Activated CD4-positive, alpha-beta T cell treated with anti-CD3 and anti-CD28 coated beads, Interleukin-2, amount 10 ng/mL, durations not matched to agents 24 days and 14 days (primary cell): ENCODE results near the gene PECR. TPM values are rescaled to one million over a fixed set of nuclear protein-coding genes. Genes with fewer than 3 reads are reported as not detected.

Experiments used
- DNase-seq: peaks from one replicate; pipeline ENCODE4 v3.0.0; 2022
- H3K27ac Mint-ChIP-seq: one replicate; pipeline ENCODE4 v1.8.0; 2022; ENCODE audit warnings: mild to moderate bottlenecking, mixed read lengths
- H3K27me3 Mint-ChIP-seq: one replicate; pipeline ENCODE4 v1.8.0; 2022; ENCODE audit warnings: mixed read lengths
- H3K36me3 Mint-ChIP-seq: one replicate; pipeline ENCODE4 v1.8.0; 2022; ENCODE audit warnings: low read depth, mild to moderate bottlenecking, mixed read lengths
- H3K4me1 Mint-ChIP-seq: one replicate; pipeline ENCODE4 v1.8.0; 2021; ENCODE audit warnings: mixed read lengths
- H3K4me3 Mint-ChIP-seq: one replicate; pipeline ENCODE4 v1.8.0; 2022; ENCODE audit warnings: mild to moderate bottlenecking, moderate library complexity, mixed read lengths
- H3K9me3 Mint-ChIP-seq: one replicate; pipeline ENCODE4 v1.8.0; 2021; ENCODE audit warnings: mixed read lengths
- intact Hi-C: fragments of 100-400 bp; cut with micrococcal nuclease; formaldehyde crosslinking; loops from one replicate; pipeline ENCODE4 v1.15.1; 2023
- total RNA-seq: library from RNA; stranded (reverse); gene quantifications from 2 replicates; pipeline ENCODE4 v1.2.3, GENCODE V29; 2022

PECR gene
- total RNA-seq, 1 donor from 2014 or later, result 13.1 TPM

GRCh38 chr2:216049452-216049851 lies 32.2 kb downstream of the PECR start:
- peaks cover 6% of the 10 kb centered on the region for H3K4me1 Mint-ChIP-seq
- H3K27ac Mint-ChIP-seq, result no peak overlapping the region
- intact Hi-C loops, result no loop called here
- H3K27me3 Mint-ChIP-seq, result no peaks in the 10 kb centered on the region
- no peak overlapping the region for H3K4me3 Mint-ChIP-seq
- peaks cover 23% of the 10 kb centered on the region for H3K36me3 Mint-ChIP-seq
- no peaks in the 10 kb centered on the region for H3K9me3 Mint-ChIP-seq
- no peak for DNase-seq

- no peaks in the 10 kb centered on the region for H3K9me3 Mint-ChIP-seq
- no peaks in the 10 kb centered on the region for H3K27me3 Mint-ChIP-seq
- H3K4me3 Mint-ChIP-seq, result no peak overlapping the region
- intact Hi-C loops, result no loop called here
- H3K4me1 Mint-ChIP-seq, result peaks cover 6% of the 10 kb centered on the region
- H3K27ac Mint-ChIP-seq, result no peak overlapping the region
- DNase-seq, result no peak
- peaks cover 31% of the 10 kb centered on the region for H3K36me3 Mint-ChIP-seq
These were observed 34.2 kb downstream of the PECR start for GRCh38 chr2:216047397-216047796.

- no peak overlapping the region for H3K4me3 Mint-ChIP-seq
- H3K27me3 Mint-ChIP-seq, result no peaks in the 10 kb centered on the region
- peaks cover 28% of the 10 kb centered on the region for H3K36me3 Mint-ChIP-seq
- no peak for DNase-seq
- peaks cover 6% of the 10 kb centered on the region for H3K4me1 Mint-ChIP-seq
- intact Hi-C loops, result no loop called here
- no peaks in the 10 kb centered on the region for H3K9me3 Mint-ChIP-seq
- H3K27ac Mint-ChIP-seq, result no peak overlapping the region
These were observed 36.6 kb downstream of the PECR start for GRCh38 chr2:216044883-216045486.

- no peak for DNase-seq
- Mint-ChIP-seq H3K4me1 (peaks cover 6% of the 10 kb centered on the region), H3K27me3 (no peaks in the 10 kb centered on the region), H3K4me3 (no peak overlapping the region), H3K9me3 (no peaks in the 10 kb centered on the region), H3K36me3 (peaks cover 29% of the 10 kb centered on the region), H3K27ac (no peak overlapping the region)
- intact Hi-C loops, result no loop called here
These were observed 37.7 kb downstream of the PECR start for GRCh38 chr2:216043949-216044348.

GRCh38 chr2:216041438-216041837 lies 40.2 kb downstream of the PECR start:
- Mint-ChIP-seq H3K4me3 (no peak overlapping the region), H3K4me1 (peaks cover 6% of the 10 kb centered on the region), H3K36me3 (peaks cover 31% of the 10 kb centered on the region), H3K27ac (no peak overlapping the region), H3K27me3 (no peaks in the 10 kb centered on the region), H3K9me3 (no peaks in the 10 kb centered on the region)
- DNase-seq, result no peak
- intact Hi-C loops, result no loop called here

DNA sequence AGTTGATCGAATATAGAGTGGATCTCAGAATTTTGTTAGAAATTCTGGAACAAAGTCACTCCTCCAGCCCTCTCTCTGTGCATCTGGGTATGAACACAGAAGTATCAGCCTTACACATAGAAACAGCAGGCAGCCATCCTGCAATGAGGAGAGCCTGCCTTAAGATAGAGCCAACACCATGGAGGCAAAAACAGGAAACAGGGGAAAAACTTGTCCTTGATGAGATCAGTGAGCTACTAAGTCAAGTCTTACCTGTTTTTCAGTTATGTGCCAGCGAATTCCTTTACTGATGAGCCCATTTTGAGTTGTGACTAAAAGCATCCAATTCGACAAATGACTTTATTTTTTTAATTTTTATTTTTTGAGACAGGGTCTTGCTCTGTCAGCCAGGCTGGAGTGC lies 41.7 kb downstream of the PECR start:
- Mint-ChIP-seq H3K4me3 (no peak overlapping the region), H3K36me3 (peaks cover 30% of the 10 kb centered on the region), H3K27ac (no peak overlapping the region), H3K9me3 (no peaks in the 10 kb centered on the region), H3K27me3 (no peaks in the 10 kb centered on the region), H3K4me1 (peaks cover under 1% of the 10 kb centered on the region)
- no peak for DNase-seq
- intact Hi-C loops, result no loop called here

DNA sequence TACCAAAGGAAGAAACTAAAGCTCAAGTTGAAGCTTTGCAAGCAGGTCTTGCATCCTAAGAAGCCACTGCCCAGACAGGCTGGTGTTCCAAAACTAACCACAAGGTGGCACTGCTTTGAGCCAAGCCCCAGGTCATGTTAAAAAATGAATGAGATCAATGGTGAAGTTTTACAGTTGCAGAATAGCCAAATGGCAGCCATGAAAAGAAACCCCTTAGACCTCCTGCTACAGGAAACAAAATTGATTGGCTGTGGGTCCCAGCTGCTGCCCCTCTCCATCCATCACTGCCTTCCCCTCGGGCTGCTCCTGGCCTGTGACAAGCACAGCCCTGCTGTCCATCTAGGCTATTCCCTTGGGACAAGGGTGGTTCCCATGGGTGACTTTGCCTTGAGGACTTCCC lies 47.5 kb downstream of the PECR start:
- no peak overlapping the region for H3K27ac Mint-ChIP-seq
- intact Hi-C loops, result loop anchor here (5.0 kb wide), 1 partner anchor 188 kb away; no protein-coding TSS in a partner anchor
- peaks cover 36% of the 10 kb centered on the region for H3K4me1 Mint-ChIP-seq
- no peak overlapping the region for H3K4me3 Mint-ChIP-seq
- DNase-seq, result peak; percentile 94
- H3K36me3 Mint-ChIP-seq, result peaks cover 27% of the 10 kb centered on the region
- H3K27me3 Mint-ChIP-seq, result no peaks in the 10 kb centered on the region
- no peaks in the 10 kb centered on the region for H3K9me3 Mint-ChIP-seq

DNA sequence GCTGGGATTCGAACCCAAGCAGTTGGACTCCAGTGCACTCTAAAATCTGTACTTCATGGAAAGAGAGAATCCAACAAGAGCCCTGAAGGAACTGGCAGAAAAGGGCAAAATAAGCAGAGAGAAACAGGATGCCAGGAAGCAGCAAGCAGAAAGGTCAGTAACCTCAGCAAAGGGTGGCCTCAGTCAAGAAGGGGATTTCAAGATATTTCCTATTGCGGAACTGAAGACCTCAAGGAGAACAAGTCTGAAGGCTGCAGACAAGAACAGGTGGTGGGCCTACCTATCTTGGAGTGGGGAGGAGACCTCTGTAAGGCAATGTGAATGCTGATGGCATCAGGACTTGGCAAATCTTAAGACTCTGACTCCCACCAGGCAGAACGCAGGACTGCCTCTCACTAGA lies 48.2 kb downstream of the PECR start:
- Mint-ChIP-seq H3K4me3 (no peak overlapping the region), H3K27ac (no peak overlapping the region), H3K27me3 (no peaks in the 10 kb centered on the region), H3K36me3 (peaks cover 27% of the 10 kb centered on the region), H3K4me1 (peaks cover 36% of the 10 kb centered on the region), H3K9me3 (no peaks in the 10 kb centered on the region)
- intact Hi-C loops, result loop anchor here (2.0 to 5.0 kb wide), 2 partner anchors 75 to 189 kb away; partner anchors contain the start of gene XRCC5
- no peak for DNase-seq

- H3K9me3 Mint-ChIP-seq, result no peaks in the 10 kb centered on the region
- H3K36me3 Mint-ChIP-seq, result peaks cover 22% of the 10 kb centered on the region
- peak overlapping the region; percentile 67 for H3K4me3 Mint-ChIP-seq
- no peak for DNase-seq
- peaks cover 36% of the 10 kb centered on the region for H3K4me1 Mint-ChIP-seq
- intact Hi-C loops, result loop anchor here (1.0 to 5.0 kb wide), 5 partner anchors 19 to 190 kb away; partner anchors contain the start of genes MREG, PECR, TMEM169 and XRCC5
- H3K27me3 Mint-ChIP-seq, result no peaks in the 10 kb centered on the region
- peak overlapping the region; percentile 93 for H3K27ac Mint-ChIP-seq
These were observed 49.5 kb downstream of the PECR start for GRCh38 chr2:216031960-216032689.

DNA sequence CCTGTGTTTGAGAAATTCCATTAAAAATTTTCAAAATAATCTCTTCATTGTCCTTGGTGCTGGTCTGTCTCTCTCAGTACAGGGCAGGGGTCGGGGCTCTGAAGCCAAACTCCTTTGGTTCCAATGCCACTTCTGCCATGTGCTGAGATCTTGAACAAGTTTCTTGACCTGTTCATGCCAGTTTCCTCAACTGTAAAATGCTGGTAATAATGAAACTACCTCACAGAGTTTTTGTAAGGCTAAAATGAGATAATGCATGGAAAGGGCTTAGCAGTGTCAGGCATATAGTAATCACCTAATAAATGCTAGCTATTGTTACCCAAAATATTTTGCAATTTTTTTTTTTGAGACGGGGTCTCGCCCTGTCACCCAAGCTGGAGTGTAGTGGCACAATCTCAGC lies 51.4 kb downstream of the PECR start:
- DNase-seq, result no peak
- no peaks in the 10 kb centered on the region for H3K9me3 Mint-ChIP-seq
- H3K27me3 Mint-ChIP-seq, result no peaks in the 10 kb centered on the region
- peak overlapping the region; percentile 66 for H3K27ac Mint-ChIP-seq
- peaks cover 36% of the 10 kb centered on the region for H3K4me1 Mint-ChIP-seq
- H3K36me3 Mint-ChIP-seq, result peaks cover 19% of the 10 kb centered on the region
- H3K4me3 Mint-ChIP-seq, result no peak overlapping the region
- intact Hi-C loops, result loop anchor here (5.0 kb wide), 1 partner anchor 192 kb away; no protein-coding TSS in a partner anchor

- no peak overlapping the region for H3K4me3 Mint-ChIP-seq
- intact Hi-C loops, result loop anchor here (5.0 kb wide), 1 partner anchor 193 kb away; no protein-coding TSS in a partner anchor
- H3K4me1 Mint-ChIP-seq, result peaks cover 36% of the 10 kb centered on the region
- H3K36me3 Mint-ChIP-seq, result peaks cover 18% of the 10 kb centered on the region
- no peak for DNase-seq
- H3K9me3 Mint-ChIP-seq, result no peaks in the 10 kb centered on the region
- H3K27ac Mint-ChIP-seq, result peak overlapping the region; percentile 5
- H3K27me3 Mint-ChIP-seq, result no peaks in the 10 kb centered on the region
These were observed 52.0 kb downstream of the PECR start for GRCh38 chr2:216029416-216030129.

GRCh38 chr2:216024779-216025336 lies 56.8 kb downstream of the PECR start:
- intact Hi-C loops, result no loop called here
- H3K27me3 Mint-ChIP-seq, result no peaks in the 10 kb centered on the region
- H3K36me3 Mint-ChIP-seq, result peaks cover 9% of the 10 kb centered on the region
- peaks cover 3% of the 10 kb centered on the region for H3K4me1 Mint-ChIP-seq
- no peak overlapping the region for H3K27ac Mint-ChIP-seq
- no peak for DNase-seq
- no peak overlapping the region for H3K4me3 Mint-ChIP-seq
- H3K9me3 Mint-ChIP-seq, result no peaks in the 10 kb centered on the region

GRCh38 chr2:216023055-216023648 lies 58.5 kb downstream of the PECR start:
- peak; percentile 84 for DNase-seq
- Mint-ChIP-seq H3K4me1 (peaks cover 7% of the 10 kb centered on the region), H3K27ac (no peak overlapping the region), H3K9me3 (no peaks in the 10 kb centered on the region), H3K36me3 (peaks cover 5% of the 10 kb centered on the region), H3K4me3 (no peak overlapping the region), H3K27me3 (no peaks in the 10 kb centered on the region)
- intact Hi-C loops, result loop anchor here (1.0 kb wide), 1 partner anchor 73 kb away; no protein-coding TSS in a partner anchor
